ENCODE results near the gene SDCBP2.

- TF ChIP-seq POLR2A (IDR thresholded peaks at IDR 0.05), result no peak
- TF ChIP-seq, protein P1, sequence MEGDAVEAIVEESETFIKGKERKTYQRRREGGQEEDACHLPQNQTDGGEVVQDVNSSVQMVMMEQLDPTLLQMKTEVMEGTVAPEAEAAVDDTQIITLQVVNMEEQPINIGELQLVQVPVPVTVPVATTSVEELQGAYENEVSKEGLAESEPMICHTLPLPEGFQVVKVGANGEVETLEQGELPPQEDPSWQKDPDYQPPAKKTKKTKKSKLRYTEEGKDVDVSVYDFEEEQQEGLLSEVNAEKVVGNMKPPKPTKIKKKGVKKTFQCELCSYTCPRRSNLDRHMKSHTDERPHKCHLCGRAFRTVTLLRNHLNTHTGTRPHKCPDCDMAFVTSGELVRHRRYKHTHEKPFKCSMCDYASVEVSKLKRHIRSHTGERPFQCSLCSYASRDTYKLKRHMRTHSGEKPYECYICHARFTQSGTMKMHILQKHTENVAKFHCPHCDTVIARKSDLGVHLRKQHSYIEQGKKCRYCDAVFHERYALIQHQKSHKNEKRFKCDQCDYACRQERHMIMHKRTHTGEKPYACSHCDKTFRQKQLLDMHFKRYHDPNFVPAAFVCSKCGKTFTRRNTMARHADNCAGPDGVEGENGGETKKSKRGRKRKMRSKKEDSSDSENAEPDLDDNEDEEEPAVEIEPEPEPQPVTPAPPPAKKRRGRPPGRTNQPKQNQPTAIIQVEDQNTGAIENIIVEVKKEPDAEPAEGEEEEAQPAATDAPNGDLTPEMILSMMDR (IDR thresholded peaks at IDR 0.05), result no peak
Observed at GRCh38 chr20:1345030-1345755, 16.3 kb upstream of the SDCBP2 start.

Measured in ovary (tissue), 3 donors.